Caco-2 (cell line): Measurements from ENCODE around the gene APEH. TPM values are rescaled to one million over a fixed set of nuclear protein-coding genes. Genes with fewer than 3 reads are reported as not detected.
"Not testable (repeated sequence)": the region's sequence is repeated elsewhere in the genome, so short reads cannot be mapped to it uniquely, and the experiment has no call there.

ENCODE experiments used
- BruUV-seq: library from RNA; stranded (reverse); fragments of 400-500 nt; replicated peaks from 2 replicates; lab custom pipeline; 2021; lab: Mats Ljungman, UMichigan
- CTCF ChIA-PET: fragments of 300-600 bp; sonication (Branson Sonifier 250); formaldehyde crosslinking; loops from one replicate; lab custom pipeline; 2022; ENCODE audit warnings: antibody characterized with exemption; lab: Charles Lee
- POLR2A ChIA-PET: fragments of 300-600 bp; sonication (Branson Sonifier 250); formaldehyde crosslinking; loops from one replicate; lab custom pipeline; 2022; ENCODE audit warnings: antibody characterized with exemption; lab: Charles Lee
- DNase-seq, 2 experiments: peaks; one replicate each; pipeline versions ENCODE4 v3.0.0 to v3.0.0-alpha.2; 2020 to 2022
- H3K27me3 ChIP-seq: replicated peaks from 2 replicates; pipeline ENCODE4 v1.6.0; 2011; ENCODE audit warnings: low read length; ENCODE audit not compliant: control insufficient read depth, insufficient read depth
- H3K36me3 ChIP-seq: 2 replicates; pipeline ENCODE4 v1.5.1; 2011; ENCODE audit warnings: low read length; ENCODE audit not compliant: control insufficient read depth, insufficient read depth
- H3K4me1 ChIP-seq: fragments of 250-450 bp; sonication (Bioruptor Pico); 2 replicates; pipeline ENCODE4 v1.5.1; 2020; ENCODE audit warnings: mild to moderate bottlenecking
- H3K4me3 ChIP-seq: 2 replicates; pipeline ENCODE4 v1.5.1; 2011; ENCODE audit warnings: low read depth, mild to moderate bottlenecking, control low read depth, low read length
- H3K9me3 ChIP-seq: fragments of 250-450 bp; sonication (Bioruptor Pico); 2 replicates; pipeline ENCODE4 v1.5.1; 2020; ENCODE audit warnings: mild to moderate bottlenecking, moderate library complexity
- H3K27ac Mint-ChIP-seq: one replicate; pipeline ENCODE4 v1.8.0; 2022; ENCODE audit warnings: mixed read lengths; ENCODE audit not compliant: unreplicated experiment
- H3K27me3 Mint-ChIP-seq: one replicate; pipeline ENCODE4 v1.8.0; 2022; ENCODE audit warnings: mixed read lengths; ENCODE audit not compliant: insufficient read depth, unreplicated experiment
- H3K36me3 Mint-ChIP-seq: one replicate; pipeline ENCODE4 v1.8.0; 2022; ENCODE audit warnings: mild to moderate bottlenecking, mixed read lengths; ENCODE audit not compliant: insufficient read depth, unreplicated experiment
- H3K4me1 Mint-ChIP-seq: one replicate; pipeline ENCODE4 v1.8.0; 2022; ENCODE audit warnings: low read depth, mixed read lengths; ENCODE audit not compliant: unreplicated experiment
- H3K4me3 Mint-ChIP-seq: one replicate; pipeline ENCODE4 v1.8.0; 2022; ENCODE audit warnings: mild to moderate bottlenecking, moderate library complexity, mixed read lengths; ENCODE audit not compliant: unreplicated experiment
- H3K9me3 Mint-ChIP-seq: one replicate; pipeline ENCODE4 v1.8.0; 2022; ENCODE audit warnings: mixed read lengths; ENCODE audit not compliant: unreplicated experiment
- intact Hi-C: fragments of 100-400 bp; cut with micrococcal nuclease; formaldehyde crosslinking; loops from one replicate; pipeline ENCODE4 v1.10.0; 2022; ENCODE audit not compliant: unreplicated experiment
- total RNA-seq: library from RNA; stranded (reverse); gene quantifications from 2 replicates; pipeline ENCODE4 v1.2.3, GENCODE V29; 2022
- TF ChIP-seq, protein P1 (sequence below), 2 experiments: fragments of 200-600 bp in 1 of 2; IDR thresholded peaks; 1 replicate in 1 of 2; 2 replicates in 1 of 2; pipeline versions ENCODE4 v1.5.1 to v1.8.0; 2011 to 2022; ENCODE audit warnings: antibody characterized with exemption in 1 of 2, control low read depth in 1 of 2, inconsistent platforms in 1 of 2, low read depth in 1 of 2, low read length in 1 of 2, mild to moderate bottlenecking in 1 of 2, moderate library complexity in 1 of 2; ENCODE audit not compliant: insufficient read depth in 1 of 2, severe bottlenecking in 1 of 2, unreplicated experiment in 1 of 2

Gene APEH
- total RNA-seq, 1 experiment from 2014 or later = 236 TPM

DNA sequence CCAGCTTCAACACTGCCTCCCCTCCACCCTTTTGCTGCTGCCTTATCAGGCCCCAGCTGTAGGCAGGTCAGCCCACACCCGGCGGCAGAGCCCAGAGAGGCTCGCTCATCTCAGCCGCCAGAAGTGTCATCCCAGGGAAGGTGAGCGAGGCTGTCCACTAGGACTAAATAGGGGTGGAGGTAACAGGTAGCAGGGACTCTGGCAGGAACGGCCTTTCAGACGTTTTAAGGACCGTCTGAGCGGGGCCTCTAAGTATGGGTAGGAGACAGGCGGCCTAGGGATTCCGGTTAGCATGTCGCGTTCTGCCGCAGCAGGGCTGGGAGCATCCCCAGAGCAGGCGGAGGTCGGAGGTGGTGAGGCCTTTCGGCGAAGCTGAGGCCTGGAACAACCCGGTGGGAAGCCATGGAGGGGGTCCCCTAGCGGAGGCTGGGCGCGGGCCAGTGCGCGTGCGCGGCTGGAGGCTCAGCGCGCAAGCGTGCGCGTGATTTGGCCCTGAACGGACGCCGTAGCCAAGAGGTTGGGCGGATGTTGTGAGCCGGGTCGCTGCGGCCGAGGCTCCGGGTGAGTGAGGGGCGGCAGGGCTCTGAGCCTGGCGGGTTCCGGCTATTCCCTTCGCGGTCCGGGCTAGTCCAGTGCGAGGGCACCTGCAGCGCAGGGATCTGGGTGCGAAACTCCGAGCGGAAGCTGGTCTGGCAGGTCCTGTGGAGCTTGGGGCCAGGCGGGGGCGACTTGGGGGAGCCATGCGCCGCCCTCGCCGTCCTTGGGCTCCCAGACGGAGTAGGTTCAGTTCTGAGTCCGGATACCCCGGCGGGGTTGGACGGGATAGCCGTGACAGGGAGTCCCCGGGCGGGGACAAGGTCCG lies 15.1 kb downstream of the APEH start, which contains the start of the genes MST1 and RNF123:
TSS of gene MST1 (minus strand) at position 429 of the 862 bp plus-strand sequence. CDS start 783 bp downstream, outside the sequence.
TSS of gene RNF123 (plus strand) at position 512 of the 862 bp plus-strand sequence. CDS start 1,609 bp downstream, outside the sequence.
- Mint-ChIP-seq H3K4me1 (peaks cover 11% of the 10 kb centered on the region), H3K36me3 (peaks cover 40% of the 10 kb centered on the region), H3K27ac (peak within 1 kb of the TSS; percentile 91), H3K27me3 (no peaks in the 10 kb centered on the region), H3K4me3 (peak within 1 kb of the TSS; percentile 91), H3K9me3 (no peaks in the 10 kb centered on the region)
- CTCF ChIA-PET = interaction anchor here (0.6 kb wide), 1 partner anchor 150 kb away, joined by 3 read pairs; no protein-coding TSS in a partner anchor
- intact Hi-C loops = no loop called here
- no peaks in the 10 kb centered on the region for H3K36me3 ChIP-seq
- no peaks in the 10 kb centered on the region for H3K27me3 ChIP-seq
- H3K9me3 ChIP-seq = no peaks in the 10 kb centered on the region
- TSS peak; percentile 62 for BruUV-seq
- DNase-seq = peak; percentile 90 to 94
- peaks cover 9% of the 10 kb centered on the region; the same call in 1 of the 2 replicates for H3K4me1 ChIP-seq
- H3K4me3 ChIP-seq = peak within 1 kb of the TSS; percentile 96
- POLR2A ChIA-PET = no interaction called here
- TF ChIP-seq, protein P1, sequence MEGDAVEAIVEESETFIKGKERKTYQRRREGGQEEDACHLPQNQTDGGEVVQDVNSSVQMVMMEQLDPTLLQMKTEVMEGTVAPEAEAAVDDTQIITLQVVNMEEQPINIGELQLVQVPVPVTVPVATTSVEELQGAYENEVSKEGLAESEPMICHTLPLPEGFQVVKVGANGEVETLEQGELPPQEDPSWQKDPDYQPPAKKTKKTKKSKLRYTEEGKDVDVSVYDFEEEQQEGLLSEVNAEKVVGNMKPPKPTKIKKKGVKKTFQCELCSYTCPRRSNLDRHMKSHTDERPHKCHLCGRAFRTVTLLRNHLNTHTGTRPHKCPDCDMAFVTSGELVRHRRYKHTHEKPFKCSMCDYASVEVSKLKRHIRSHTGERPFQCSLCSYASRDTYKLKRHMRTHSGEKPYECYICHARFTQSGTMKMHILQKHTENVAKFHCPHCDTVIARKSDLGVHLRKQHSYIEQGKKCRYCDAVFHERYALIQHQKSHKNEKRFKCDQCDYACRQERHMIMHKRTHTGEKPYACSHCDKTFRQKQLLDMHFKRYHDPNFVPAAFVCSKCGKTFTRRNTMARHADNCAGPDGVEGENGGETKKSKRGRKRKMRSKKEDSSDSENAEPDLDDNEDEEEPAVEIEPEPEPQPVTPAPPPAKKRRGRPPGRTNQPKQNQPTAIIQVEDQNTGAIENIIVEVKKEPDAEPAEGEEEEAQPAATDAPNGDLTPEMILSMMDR (IDR thresholded peaks at IDR 0.05; ENCODE audit: insufficient read depth in 1 of 2, low read depth in 1 of 2, low read length in 1 of 2, severe bottlenecking in 1 of 2, unreplicated experiment in 1 of 2) = peak; percentile 20 to 45

DNA sequence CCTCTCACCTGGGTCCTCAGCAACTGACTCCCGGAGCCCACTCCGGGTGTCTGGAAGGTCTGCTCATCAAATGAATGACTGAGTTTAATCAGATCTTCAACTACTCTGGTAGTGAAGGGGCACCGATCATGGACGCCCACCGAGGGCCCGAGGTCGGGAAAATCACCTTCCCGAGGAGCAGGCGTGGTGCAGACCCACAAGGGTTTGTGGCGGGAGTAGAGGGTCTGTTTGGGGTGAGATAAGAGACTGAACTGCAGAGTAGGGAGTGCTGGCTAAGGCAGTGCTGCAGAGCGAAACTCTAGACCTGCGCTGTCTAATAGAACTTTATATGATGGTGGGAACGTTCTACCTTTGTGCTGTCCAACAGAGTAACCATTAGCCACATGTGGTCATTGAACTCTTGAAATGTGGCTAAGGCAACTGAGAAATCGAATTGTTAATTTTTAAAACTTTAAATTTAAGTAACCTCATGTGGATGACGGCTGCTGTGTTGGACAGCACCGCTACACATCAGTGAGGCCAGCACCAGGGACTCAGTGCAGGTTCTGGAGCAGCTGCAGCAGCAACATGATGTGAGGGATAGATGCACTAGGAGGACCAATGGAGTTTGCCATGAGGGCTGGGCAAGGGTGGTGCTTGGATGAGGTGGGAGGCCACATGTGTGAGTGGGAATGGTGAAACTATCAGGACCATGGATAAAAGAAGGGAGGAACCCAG lies 15.9 kb downstream of the APEH start:
- H3K36me3 ChIP-seq, POLR2A ChIA-PET, DNase-seq, H3K27me3 Mint-ChIP-seq, H3K9me3 ChIP-seq, H3K27me3 ChIP-seq, H3K9me3 Mint-ChIP-seq, intact Hi-C loops, BruUV-seq, H3K4me1 ChIP-seq: not testable (repeated sequence)
- peak overlapping the region; percentile 91 for H3K27ac Mint-ChIP-seq
- H3K4me3 ChIP-seq = peak overlapping the region; percentile 96
- H3K4me1 Mint-ChIP-seq = peaks cover 11% of the 10 kb centered on the region
- peaks cover 35% of the 10 kb centered on the region for H3K36me3 Mint-ChIP-seq
- peak overlapping the region; percentile 91 for H3K4me3 Mint-ChIP-seq
- CTCF ChIA-PET = interaction anchor here (0.6 kb wide), 1 partner anchor 150 kb away, joined by 3 read pairs; no protein-coding TSS in a partner anchor

DNA sequence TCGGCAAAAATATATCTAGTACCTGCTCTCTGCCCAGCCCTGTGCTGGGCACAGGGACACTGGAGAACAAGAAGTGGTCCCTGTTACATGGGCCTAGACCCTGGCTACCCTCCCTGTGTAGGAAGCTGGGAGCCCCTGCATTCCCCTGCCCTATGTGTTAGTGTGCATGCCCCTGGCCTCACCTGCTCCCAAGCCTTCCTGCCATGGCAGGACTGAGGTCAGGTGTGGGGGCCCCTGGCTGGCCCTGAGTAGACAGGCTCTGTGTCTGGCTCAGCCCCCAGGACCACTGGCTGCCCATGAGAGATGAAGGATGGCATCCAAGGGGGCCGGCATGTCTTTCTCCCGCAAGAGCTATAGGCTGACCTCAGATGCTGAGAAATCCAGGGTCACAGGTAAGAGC lies 16.7 kb downstream of the APEH start:
- H3K36me3 Mint-ChIP-seq = peaks cover 27% of the 10 kb centered on the region
- BruUV-seq, H3K4me1 ChIP-seq: not testable (repeated sequence)

DNA sequence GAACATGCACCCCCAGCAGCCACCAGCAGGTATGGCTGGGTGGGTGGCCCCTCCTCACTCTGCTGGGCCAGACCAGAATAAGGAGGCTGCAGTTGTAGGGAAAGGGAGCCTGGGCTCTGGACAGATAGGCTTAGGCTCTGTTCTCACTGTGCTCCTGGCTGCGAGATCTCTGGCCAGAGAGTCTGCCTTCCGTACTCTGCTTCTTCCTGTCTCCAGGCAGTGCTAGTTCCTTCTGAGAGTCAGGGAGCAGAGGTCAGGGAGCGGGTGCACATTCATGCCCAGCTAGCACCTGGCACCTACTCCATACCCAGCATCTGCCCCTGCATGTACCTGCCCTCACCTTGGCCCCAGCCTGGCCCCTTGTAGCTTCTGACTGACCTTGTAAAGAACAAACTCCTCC lies 17.3 kb downstream of the APEH start:
- H3K27ac Mint-ChIP-seq, intact Hi-C loops, H3K27me3 ChIP-seq, DNase-seq, CTCF ChIA-PET, H3K36me3 ChIP-seq, H3K9me3 ChIP-seq, H3K4me1 ChIP-seq, POLR2A ChIA-PET, H3K4me3 Mint-ChIP-seq, BruUV-seq, H3K27me3 Mint-ChIP-seq, H3K4me3 ChIP-seq, H3K9me3 Mint-ChIP-seq: not testable (repeated sequence)
- peaks cover 11% of the 10 kb centered on the region for H3K4me1 Mint-ChIP-seq
- H3K36me3 Mint-ChIP-seq = peaks cover 26% of the 10 kb centered on the region

More for the DNA sequence above, 16.7 kb downstream of the APEH start:
- intact Hi-C loops, H3K27ac Mint-ChIP-seq, H3K36me3 ChIP-seq, POLR2A ChIA-PET, H3K9me3 Mint-ChIP-seq, H3K4me3 ChIP-seq, H3K27me3 Mint-ChIP-seq, DNase-seq, CTCF ChIA-PET, H3K27me3 ChIP-seq, H3K9me3 ChIP-seq: not testable (repeated sequence)
- H3K4me1 Mint-ChIP-seq = peaks cover 11% of the 10 kb centered on the region
- peak overlapping the region; percentile 91 for H3K4me3 Mint-ChIP-seq

DNA sequence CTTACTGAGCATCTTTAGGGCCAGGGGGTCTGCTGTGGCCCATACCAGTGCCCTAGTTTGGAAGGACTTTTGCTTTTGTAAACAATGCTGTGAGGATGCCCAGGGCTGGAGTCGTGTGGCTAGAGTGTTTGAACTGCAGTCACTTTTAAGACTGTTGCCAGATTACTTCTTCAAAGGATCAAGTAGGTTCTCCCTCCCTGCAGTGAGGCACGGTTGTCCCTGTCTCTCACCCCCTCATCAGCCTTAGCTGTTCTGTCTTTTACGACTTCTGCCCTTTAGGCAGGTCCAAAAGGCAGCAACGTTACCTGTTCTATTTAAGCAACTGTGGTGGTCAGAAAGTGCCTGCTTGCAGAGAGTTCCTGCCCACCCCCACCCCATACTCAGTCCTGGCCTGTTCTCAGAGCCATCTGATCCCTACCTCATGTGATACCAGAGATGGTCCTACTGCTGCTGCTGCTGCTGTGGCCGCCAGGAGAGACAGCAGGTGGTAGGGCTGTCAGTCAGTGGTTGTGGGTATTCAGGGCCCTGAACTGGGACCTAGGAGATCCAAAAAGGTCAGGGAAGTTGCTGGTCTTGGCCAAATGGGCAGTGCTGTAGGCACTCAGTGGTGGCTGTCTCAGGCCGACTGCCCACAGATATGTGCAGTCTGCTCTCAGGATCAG lies 20.4 kb downstream of the APEH start:
- POLR2A ChIA-PET, BruUV-seq: not testable (repeated sequence)

More for the DNA sequence above, 20.4 kb downstream of the APEH start:
- H3K4me3 ChIP-seq, DNase-seq, H3K36me3 Mint-ChIP-seq, H3K27me3 Mint-ChIP-seq, H3K27me3 ChIP-seq, H3K4me1 ChIP-seq, H3K4me3 Mint-ChIP-seq, intact Hi-C loops, H3K9me3 ChIP-seq, H3K9me3 Mint-ChIP-seq, H3K36me3 ChIP-seq, H3K27ac Mint-ChIP-seq: not testable (repeated sequence)
- H3K4me1 Mint-ChIP-seq = peaks cover 11% of the 10 kb centered on the region
- CTCF ChIA-PET = interaction anchor here (0.7 kb wide), 1 partner anchor 240 kb away, joined by 3 read pairs; no protein-coding TSS in a partner anchor
